Neutrophil (primary cell): Measurements from ENCODE around the gene IDH2.

Source experiments
- H3K27ac ChIP-seq: fragments of 200-600 bp; sonication (generic); 2 replicates; pipeline ENCODE4 v1.5.1; 2016; ENCODE audit warnings: mild to moderate bottlenecking, moderate library complexity
- H3K27me3 ChIP-seq: fragments of 200-600 bp; sonication (generic); 2 replicates; pipeline ENCODE4 v1.6.0; 2016; ENCODE audit warnings: mild to moderate bottlenecking
- H3K36me3 ChIP-seq: fragments of 200-600 bp; sonication (generic); 2 replicates; pipeline ENCODE4 v1.5.1; 2017
- H3K4me1 ChIP-seq, 2 experiments: fragments of 200-600 bp in 1 of 2; sonication (generic) in 1 of 2; 1 replicate in 1 of 2; 2 replicates in 1 of 2; pipeline versions ENCODE4 v1.5.1 to v1.6.1; 2013 to 2016; ENCODE audit warnings: low read depth in 1 of 2, low read length in 1 of 2, mild to moderate bottlenecking in 1 of 2, moderate library complexity in 1 of 2; ENCODE audit not compliant: control insufficient read depth in 1 of 2, insufficient read depth in 1 of 2
- H3K4me3 ChIP-seq, 2 experiments: fragments of 200-600 bp in 1 of 2; sonication (generic) in 1 of 2; 1 replicate in 1 of 2; 2 replicates in 1 of 2; pipeline ENCODE4 v1.5.1; 2013 to 2016; ENCODE audit warnings: low read depth in 1 of 2, low read length in 1 of 2, mild to moderate bottlenecking in 1 of 2, moderate library complexity in 1 of 2
- H3K9me3 ChIP-seq: fragments of 200-600 bp; sonication (generic); 2 replicates; pipeline ENCODE4 v1.5.1; 2016
- TF ChIP-seq, protein P1 (sequence below): fragments of 200-600 bp; sonication (generic); IDR thresholded peaks from 2 replicates; pipeline ENCODE4 v1.5.1; 2016; ENCODE audit warnings: antibody characterized with exemption

The IDH2 gene

DNA sequence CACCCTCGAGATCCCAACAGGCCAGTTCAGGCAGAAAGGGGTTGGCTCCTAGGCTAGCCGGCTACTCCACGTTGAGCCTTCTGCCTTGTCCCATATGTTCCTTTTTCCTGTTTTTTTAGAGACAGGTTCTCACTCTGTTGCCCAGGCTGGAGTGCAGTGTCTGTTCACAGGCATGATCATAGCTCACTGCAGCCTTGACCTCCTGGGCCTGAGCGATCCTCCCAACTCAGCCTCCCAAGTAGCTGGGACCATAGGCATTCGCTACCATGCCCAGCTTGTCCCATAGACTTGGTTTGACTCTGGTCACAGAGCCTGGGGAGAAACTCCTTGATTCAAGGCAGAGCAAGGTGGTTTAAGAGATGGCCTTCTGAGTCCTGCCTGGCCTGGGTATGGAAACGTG lies 68.8 kb downstream of the IDH2 start:
- H3K4me3 ChIP-seq = no peak overlapping the region
- no peaks in the 10 kb centered on the region for H3K27me3 ChIP-seq
- no peaks in the 10 kb centered on the region for H3K9me3 ChIP-seq
- no peaks in the 10 kb centered on the region for H3K36me3 ChIP-seq
- TF ChIP-seq, protein P1, sequence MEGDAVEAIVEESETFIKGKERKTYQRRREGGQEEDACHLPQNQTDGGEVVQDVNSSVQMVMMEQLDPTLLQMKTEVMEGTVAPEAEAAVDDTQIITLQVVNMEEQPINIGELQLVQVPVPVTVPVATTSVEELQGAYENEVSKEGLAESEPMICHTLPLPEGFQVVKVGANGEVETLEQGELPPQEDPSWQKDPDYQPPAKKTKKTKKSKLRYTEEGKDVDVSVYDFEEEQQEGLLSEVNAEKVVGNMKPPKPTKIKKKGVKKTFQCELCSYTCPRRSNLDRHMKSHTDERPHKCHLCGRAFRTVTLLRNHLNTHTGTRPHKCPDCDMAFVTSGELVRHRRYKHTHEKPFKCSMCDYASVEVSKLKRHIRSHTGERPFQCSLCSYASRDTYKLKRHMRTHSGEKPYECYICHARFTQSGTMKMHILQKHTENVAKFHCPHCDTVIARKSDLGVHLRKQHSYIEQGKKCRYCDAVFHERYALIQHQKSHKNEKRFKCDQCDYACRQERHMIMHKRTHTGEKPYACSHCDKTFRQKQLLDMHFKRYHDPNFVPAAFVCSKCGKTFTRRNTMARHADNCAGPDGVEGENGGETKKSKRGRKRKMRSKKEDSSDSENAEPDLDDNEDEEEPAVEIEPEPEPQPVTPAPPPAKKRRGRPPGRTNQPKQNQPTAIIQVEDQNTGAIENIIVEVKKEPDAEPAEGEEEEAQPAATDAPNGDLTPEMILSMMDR = no peak
- H3K27ac ChIP-seq = peak overlapping the region; percentile 96
- H3K4me1 ChIP-seq = peaks cover 99% of the 10 kb centered on the region in 2 experiments
